GM19397 (cell line): Measurements from ENCODE around the gene CATSPER4.

Source experiments
- ATAC-seq: cut with Tn5 transposase; IDR thresholded peaks from one replicate; pipeline ENCODE4 v1.9.1; 2021; ENCODE audit warnings: mild to moderate bottlenecking, moderate library complexity; ENCODE audit not compliant: unreplicated experiment

CATSPER4 gene

DNA sequence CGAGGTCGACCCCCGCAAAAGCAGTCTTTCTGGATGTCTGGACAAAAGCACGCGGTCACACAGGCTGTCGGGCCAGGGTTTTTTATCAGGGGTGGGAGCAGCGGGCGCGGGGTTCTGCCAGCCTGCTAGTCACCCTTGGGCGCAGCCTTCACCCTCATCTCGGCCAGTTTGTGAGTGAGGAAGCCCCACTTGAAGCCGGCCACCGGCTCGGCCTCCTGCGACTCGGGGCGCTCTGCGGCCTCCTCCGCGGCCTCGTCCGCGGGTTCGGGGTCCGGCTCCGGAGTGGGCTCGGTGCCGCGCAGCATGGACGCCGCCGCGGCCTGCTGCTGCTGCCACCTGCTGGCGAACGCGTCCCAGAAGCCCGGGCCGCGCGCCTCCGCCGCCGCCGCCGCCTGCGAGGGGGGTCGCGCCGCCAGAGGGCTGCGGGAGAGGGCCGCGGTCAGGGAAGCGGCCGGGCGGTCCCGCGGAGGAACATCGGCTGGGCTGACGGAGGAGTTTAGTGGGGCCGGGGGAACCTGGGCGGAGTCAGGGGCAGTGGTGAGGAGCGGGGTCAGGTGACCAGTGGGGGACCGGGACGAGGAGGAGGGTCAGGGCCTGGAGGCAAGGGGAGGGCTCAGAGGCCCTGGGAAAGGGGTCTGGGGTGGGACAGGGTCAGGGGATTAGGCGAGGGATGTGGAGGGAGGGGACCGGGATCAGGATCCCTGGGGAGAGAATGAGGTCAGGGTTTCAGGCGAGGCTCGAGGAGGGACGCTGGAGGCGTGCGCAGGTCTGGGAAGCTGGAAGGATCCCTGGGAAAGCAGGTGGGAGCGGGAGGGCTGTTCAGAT lies 26.2 kb upstream of the CATSPER4 start:
- ATAC-seq, result no peak

DNA sequence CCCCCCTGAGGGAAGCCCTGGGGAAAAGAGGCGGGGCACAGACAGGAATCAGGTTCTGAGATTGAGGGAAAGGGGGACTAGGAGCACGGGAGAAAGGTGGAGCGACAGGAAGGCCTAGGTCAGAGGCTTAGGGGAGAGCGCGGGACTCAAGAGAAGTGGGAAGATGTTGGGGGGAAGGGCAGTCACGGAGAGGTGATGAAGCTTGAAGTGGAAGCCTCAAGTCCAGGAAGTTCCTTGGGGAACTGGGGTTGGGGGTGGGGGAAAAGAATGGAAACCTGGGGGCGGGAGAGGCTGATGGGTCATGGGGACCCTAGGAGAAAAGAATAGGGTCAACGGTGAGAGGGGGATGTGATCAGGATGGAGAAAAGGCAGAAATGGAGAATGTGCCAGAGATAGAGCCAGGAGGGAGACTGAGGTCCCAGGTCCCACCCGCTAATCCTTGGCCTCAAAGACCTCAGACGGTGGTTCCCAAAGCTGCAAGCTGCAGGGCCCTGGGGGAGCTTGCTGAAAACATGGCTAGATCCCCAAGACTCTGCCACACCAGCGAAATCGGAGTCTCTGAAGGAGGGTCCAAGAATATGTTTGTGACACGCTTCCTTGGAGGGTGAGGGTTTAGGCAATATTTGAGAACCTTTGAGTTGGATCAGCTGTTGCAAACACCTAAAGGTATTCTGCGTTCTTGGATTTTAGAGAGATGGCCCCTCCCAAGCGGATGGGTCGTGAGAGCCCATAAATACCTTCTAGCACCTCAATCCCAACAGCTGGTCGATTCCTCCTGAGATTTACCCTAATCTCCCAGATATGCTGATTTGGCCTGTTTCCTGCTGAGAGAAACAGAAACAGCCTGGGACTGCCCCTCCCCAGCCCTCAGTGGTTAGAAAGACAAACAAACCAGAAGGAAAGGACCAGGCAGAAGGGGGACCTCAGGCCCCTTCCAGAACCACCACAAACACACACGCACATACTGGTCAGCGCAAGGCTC lies 25.2 kb upstream of the CATSPER4 start:
- no peak for ATAC-seq

DNA sequence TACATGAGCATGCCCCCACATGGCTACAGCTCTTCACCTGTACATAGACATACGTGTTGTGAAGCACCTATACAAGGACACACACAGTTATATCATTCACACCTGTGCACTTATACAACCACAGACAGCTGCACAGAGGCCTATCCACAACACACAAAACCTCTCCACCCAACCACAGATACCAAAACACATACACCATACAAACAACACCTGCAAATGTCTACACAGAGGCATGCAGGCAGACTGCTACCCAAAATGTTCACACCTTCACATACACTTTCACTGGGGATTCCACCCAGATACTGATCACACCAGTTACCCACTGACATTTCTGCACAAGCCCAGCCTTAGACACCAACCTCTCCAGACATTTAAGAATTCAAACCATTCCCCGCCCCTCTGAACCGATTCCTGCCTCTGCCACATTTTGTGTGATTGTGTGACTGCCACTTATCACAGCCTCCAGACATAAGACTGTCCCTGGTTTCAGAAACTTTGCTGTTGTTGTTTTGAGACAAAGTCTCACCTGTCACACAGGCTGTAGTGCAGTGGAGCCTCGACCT lies 23.6 kb upstream of the CATSPER4 start:
- no peak for ATAC-seq

DNA sequence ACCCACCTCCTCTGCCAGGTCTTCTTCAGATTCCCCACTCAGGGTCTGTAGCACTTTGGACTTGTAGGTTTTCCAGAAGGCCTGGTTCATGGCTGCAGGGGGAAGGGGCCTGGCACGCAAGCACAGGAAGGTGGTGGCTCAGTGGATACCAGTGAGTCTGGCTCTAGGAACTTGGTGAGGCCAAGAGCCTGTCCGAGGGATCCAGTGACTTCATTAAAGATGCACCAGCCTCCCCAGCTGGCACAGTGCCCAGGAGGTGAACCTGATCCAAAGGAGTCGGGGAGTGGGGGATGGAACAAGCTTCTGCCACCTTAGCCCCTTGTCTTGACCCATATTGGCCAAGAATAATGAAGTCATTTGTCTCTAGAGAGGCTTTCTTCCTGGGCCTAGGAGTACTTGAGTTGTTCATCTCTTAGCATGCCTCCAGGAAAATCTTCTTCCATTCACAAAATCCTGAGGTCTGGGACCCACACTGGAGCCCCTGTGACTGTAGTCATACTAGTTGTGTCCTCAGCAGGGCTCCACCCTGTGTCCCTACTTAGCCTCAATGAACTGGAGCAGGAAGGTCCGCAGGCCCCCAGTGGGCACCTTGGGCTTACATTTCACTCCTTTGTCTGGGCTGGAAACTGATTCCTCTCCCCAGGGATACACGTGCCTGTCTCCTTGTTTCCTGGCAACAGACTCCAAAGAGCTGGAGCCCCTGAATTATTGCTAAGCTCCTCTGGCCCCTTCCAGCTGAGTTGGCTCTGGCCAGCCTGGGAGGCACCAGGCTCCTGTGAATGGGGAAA lies 21.8 kb upstream of the CATSPER4 start, which contains the start of gene C1orf232:
Gene C1orf232, minus strand, starts transcription at position 554 of the 788 bp plus-strand sequence. Its CDS starts 464 bp downstream, at position 90.
- no peak for ATAC-seq

DNA sequence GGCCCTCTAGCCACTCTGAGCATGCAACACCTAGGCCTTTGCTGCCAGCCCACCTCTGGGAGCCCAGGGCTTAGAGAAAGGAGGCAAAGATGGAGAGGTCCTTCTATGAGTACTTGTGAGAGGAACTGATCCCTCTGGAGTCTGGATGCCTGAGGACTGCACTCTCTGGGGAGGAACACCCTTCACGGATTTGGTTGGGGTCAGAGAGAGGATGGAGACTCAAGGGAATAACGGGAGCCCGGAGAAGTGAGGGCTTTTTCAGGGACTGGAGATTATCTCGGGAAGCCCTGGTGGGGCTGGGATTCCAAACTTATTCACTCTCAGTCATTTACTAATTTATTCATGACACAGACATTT lies 21.2 kb upstream of the CATSPER4 start:
- no peak for ATAC-seq

DNA sequence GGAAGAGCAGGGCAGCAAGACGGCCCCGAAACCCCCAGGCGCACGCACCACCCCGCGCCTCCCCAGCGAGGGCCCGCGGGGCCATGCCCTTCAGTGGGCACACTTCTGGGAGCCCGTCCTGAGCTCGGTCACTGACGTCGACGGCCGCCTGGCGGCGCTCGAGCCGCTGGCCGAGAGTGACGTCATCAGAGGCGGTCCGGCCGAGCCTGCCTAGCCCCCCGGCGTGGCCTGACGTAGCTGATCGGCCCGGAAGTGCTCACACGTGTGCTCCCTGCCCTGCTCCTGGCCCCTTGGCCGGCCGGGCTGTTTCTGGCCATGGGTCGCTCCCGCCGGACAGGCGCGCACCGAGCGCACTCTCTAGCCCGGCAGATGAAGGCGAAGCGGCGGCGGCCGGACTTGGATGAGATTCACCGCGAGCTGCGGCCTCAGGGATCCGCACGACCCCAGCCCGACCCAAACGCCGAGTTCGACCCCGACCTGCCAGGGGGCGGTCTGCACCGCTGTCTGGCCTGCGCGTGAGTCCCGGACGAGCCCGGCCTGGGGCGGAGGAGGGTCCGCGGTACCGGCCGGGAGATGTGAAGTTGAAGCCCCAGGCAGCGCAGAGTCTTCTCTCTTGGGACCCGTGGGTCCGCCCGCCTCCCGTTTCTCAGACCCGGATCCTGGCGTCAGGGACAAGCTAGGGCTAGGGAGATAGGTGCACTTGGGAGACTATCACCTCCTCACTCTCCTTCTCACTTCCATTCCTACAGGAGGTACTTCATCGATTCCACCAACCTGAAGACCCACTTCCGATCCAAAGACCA lies 20.5 kb upstream of the CATSPER4 start, which contains the start of gene ZNF593:
Gene ZNF593, plus strand, starts transcription at position 240 of the 803 bp plus-strand sequence. Its CDS starts 76 bp downstream, at position 316.
- ATAC-seq, result peak; percentile 87

DNA sequence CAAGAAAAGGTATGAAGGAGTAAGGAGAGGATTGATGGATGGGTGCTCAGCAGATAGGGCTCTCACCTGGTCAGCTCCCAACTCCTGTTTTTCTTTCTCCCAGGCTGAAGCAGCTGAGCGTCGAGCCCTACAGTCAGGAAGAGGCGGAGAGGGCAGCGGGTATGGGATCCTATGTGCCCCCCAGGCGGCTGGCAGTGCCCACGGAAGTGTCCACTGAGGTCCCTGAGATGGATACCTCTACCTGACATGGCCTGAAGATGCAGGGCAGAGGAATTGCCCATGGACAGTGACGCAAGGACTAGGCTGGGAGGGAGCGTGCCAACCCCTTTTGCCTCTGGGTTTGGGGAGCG lies 20.0 kb upstream of the CATSPER4 start:
- ATAC-seq, result no peak

DNA sequence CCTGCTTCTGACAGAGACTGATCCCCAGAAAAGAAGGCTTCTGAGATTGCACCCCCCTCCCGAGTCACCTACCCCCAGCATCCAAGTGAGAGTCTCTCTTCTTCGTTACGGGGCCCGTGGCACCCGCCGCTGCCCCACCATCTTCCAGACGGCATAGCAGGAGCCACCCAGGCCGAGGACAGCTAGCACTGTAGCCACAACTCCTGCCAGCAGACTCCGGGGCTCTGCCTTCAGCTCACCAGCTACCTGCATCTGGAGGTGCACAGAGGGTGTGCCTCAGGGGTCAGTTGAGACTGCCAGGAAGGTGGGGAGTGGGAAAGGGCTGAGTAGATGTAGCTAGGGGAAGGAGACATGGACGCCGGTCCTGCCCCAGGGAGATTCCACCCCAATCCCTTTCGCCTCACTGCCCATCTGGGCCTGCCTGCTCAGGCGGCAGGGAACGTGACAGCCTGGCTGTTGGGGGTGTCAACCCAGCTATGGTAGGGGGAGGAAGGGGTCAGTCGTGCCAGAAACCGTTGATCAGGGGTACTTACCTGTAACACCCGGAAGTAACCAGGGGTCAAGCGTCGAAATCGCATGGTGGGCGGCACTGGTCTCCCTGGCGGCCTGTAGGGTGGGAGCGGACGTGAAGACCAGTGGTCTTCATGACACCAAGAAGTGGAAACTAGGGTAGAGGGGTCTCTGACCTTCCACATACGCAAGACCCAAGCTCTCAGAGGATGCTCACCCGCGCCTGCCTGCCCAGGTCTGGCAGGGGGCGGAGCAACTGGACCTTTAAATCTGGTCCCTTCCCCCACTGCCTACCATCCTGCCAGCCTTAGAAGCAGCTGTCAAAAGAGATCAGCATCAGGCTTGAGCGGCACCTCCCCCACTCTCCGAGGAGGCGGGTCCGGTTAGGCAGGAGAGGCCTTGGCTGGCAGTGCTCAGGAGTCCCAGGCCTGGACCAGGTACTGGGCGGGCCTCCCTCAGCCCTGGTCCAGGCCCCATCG lies 19.0 kb upstream of the CATSPER4 start, which contains the start of gene ZNF593OS:
Gene ZNF593OS, minus strand, starts transcription at position 749 of the 989 bp plus-strand sequence. Its CDS starts 171 bp downstream, at position 578.
- no peak for ATAC-seq

DNA sequence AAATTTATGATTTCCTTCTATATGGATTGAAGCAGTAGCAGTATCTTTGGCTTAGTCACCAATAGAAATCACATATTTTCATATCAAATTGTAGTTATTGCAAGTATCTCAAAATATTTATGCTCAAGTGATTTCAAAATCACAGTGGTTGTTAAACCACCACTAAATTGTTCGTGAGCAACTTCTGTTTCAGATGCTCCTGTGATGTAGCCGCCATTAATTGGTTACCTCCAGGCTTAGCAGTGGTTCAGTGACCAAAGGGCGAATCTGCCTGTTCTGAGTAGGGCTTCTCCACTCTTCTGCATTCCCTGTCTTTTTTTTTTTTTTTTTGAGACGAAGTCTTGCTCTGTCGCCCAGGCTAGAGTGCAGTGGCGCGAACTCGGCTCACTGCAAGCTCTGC lies 15.1 kb upstream of the CATSPER4 start:
- no peak for ATAC-seq

DNA sequence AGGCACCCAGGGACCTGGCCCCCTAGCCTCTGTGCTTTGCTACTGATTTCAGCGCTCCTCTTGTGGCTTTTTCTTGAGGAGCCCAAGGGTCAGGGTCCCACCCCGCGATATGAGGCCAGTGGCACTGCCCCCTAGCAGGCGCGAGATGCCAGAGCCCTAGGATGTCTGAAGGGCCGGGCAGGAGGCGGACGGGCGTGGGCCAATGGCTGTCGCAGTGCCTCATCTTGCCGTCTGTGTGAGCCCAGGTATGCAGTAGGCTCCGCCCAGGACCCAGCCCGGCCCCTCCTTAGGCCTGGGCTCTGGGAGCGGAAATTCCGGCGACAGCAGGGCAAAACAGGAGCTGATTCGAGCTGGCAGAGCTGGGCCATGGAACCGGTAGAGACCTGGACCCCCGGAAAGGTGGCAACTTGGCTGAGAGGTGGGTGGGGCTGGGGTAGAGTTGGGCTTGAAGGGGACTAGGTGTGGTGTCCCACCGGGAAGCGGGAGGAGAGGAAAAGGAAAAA lies 13.2 kb upstream of the CATSPER4 start, which contains the start of gene CNKSR1:
Gene CNKSR1, plus strand, starts transcription at position 310 of the 503 bp plus-strand sequence. Its CDS starts 57 bp downstream, at position 367.
- no peak for ATAC-seq

DNA sequence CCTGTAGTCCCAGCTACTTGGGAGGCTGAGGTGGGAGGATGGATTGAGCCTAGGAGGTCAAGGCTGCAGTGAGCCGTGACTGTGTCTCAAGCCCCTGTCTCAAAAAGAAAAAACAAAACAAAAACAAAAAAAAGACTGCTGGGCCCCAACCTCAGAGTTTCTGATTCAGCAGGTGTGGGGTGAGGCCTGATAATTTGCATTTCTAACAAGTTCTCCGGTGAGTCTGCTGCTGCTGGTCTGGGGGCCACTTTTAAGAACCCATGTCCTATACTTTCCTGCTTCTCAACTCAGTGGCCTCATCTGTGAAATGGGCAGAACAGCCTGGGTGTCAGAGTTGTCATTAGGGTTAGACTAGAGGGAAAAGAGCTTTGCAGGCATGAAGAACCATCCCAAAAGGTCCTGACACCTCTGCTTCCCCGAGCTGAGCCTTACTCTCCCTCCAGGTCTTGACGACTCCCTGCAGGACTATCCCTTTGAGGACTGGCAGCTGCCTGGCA lies 10.3 kb upstream of the CATSPER4 start:
- no peak for ATAC-seq

DNA sequence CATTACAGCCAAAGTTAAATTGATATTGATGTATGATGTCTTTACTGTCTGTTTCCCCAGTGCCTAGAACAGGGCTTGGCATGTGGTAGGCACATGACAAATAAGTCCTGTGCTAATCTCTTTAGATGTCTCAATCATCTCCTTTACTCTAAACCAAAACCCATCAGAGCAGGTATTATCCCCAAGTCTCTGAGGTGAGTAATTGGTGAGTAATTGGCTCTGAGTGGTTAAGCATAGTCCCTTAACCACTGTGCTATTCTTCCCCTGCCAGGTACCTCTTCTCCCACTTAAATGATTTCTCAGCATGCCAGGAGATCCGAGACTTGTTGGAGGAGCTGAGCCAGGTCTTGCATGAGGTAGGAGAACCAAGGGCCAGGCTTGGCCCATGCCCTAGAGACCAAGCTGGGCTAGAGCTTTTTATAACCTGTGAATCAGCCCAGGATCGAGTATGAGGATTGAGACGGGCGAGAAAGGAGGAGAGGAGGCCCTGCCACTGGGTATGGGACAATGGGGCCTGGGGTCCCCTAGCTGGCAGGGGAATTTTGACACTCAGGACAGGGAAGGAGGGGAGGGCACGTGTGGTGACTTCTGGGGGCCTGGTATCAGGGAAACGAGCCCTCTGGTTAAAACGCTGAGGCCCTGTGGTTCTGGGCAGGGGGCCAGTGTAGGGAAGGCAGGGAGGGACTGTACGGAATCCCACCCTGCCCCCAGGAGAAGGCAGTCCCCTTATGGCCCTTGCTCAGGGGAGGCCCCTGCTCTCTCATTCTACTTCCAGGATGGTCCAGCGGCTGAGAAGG lies 8.6 kb upstream of the CATSPER4 start:
- no peak for ATAC-seq

DNA sequence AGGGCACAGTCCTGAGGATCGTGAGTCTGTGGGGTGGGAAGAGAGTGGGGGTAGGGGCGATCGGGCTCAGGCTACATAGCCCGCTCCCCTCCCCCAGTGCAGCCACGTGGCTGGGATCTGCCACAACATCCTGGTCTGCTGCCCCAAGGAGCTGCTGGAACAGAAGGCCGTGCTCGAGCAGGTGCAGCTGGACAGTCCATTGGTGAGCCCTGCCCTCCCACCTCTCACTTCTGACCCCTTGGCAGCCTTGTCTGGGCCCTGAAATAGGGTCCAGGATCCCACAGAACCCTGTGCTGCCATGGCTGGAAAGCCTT lies 8.1 kb upstream of the CATSPER4 start:
- ATAC-seq, result no peak

DNA sequence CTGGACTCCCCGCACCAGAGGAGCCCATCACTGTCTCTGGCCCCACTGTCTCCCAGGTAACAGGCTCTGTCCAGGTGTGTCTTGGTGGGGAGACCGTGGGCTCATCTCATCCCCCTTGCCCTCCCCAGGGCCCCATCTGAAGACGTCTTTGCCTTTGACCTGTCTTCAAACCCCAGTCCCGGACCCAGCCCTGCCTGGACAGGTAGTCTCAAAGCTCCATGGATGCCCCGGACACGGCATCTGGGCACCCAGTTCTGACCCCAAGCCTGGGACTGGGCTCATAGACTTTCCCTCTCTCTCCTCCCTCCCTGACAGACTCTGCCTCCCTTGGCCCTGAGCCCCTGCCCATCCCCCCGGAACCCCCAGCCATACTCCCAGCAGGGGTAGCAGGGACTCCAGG lies 6.3 kb upstream of the CATSPER4 start:
- ATAC-seq, result no peak

DNA sequence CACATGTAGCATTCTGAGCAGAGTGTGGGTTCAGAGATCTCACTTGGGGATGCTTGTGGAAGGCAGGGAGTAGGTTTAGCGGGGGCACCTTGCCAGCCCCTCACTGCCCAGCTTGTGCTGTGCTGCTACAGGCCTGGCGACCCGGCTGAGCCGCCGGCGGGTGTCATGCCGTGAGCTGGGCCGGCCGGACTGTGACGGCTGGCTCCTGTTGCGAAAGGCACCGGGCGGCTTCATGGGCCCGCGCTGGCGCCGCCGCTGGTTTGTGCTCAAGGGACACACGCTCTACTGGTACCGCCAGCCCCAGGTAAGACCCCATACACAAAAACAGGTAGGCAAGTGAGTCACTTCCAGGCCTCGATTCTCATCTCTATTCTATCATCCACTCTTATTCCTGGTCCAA lies 5.5 kb upstream of the CATSPER4 start:
- ATAC-seq, result no peak

DNA sequence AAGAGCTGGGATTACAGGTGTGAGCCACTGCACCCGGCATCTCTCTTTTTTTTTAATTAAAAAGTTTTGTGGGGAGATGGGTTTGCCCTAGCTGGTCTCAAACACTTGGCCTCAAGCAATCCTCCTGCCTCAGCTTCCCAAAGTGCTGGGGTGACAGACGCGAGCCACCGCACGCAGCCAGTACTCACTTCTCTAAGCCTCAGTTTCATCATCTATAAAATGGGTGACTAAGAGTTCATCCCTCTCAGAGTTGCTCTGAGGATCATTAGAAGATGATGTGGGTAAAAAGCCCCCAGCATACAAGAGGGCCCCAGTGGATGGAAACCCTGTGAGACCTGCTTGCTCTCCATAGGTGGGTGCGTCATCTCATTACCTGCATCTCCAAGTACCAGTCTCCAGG lies 2.5 kb upstream of the CATSPER4 start:
- ATAC-seq, result no peak

DNA sequence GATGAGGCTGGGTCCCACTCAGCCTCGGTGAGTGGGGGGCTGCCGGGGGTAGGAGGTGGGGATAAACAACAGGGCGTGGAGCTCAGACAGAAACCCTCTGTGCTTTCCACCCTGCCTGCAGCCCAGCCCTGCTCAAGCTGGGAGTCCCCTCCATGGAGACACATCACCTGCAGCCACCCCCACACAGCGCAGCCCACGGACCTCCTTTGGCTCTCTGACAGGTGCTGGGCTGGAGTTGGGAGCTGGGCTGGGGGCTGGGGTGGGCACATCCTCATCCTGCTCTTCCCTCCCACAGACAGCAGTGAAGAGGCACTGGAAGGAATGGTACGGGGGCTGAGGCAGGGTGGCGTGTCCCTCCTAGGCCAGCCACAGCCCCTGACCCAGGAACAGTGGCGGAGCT lies 1.9 kb upstream of the CATSPER4 start:
- no peak for ATAC-seq
